HS-5 (cell line): ENCODE results near the gene OTOL1.

Experiments
- DNase-seq: peaks from one replicate; pipeline ENCODE4 v3.0.0-alpha.2; 2012; ENCODE audit warnings: low read depth

Gene OTOL1

DNA sequence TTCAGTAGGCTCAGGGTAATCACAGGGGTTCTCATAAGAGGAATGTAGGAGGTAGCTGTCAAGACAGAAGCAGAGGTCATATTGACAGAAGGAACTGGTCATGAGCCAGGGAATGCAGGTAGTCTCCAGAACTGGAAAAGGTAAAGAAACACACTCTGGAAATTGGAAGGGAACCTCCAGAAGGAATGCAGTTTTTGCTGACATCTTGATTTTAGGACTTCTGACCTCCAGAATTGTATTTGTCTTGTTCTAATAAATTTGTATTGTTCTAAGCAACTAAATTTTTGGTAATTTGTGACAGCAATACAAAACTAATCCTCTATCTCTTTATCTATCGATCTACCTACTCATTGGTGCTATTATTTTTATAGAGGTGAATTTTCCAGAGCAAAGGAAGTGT, 49.2 kb downstream of the OTOL1 start:
- no peak for DNase-seq

DNA sequence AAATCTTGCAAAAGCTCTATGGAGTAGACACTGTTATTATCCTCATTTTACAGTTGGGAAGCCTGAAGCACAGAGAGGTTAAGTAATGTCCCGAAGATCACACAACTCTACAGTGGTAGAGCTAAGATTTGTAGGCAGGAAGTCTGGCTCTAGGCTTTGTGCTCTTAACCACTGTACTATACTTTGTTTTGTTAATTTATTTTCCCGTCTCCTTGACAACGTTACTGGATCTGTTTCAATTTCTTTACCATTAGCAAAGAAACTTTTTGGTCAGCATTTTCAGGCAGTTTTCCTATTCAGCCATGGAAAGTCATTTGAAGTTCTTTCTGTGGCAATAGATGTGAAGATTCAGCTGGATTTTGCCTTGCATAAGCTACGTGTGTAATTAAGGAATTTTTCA, 51.7 kb downstream of the OTOL1 start:
- no peak for DNase-seq

DNA sequence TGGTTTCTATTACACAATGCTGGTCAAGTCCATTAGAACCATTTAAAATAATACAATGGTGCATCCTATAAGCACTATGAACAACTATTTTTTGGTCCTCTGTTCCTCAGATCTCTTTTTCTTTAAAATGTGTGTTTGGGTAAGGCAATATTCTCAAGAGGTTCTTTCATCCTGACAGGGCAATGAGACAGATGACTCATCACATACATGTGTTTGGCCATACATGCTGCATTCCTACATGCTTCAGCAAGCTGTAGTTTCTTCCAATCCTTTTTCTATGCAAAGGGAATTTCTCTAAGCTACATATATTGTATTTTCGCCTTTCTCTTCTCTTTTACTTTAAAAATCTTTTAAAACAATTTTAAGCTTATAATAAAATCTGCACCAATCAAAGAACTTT, 52.7 kb downstream of the OTOL1 start:
- no peak for DNase-seq

DNA sequence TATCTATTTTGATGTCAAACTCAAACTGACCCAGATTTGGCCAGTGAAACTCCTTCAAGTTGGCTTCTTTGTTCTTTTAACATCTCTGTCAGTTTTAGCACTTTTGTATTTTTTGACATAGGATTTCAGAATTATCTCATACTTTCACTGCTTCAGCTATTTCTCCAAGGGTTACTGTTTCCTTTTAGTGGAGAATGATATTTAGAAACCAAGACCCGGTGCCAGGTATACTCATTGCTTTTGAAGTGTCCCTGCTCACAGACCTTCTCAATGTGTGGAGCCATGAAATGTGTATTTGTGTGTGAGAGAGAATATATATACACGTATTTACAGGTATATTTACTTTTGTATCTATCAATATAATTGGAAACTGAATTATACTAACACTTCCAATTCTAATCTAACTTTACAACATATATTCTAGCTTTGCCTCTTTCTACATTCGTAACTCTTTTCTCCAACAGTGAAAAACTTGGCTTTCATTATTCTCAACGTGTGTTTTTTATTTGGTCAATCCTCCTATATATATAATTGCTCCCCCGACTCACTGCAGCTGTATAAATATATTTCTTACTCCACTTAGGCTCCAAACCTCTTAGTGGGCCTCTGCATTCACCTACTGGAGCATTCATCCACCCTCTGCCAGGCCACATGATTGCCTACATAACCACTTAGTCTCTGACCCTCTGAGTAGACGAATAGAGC, 54.0 kb downstream of the OTOL1 start:
- no peak for DNase-seq

DNA sequence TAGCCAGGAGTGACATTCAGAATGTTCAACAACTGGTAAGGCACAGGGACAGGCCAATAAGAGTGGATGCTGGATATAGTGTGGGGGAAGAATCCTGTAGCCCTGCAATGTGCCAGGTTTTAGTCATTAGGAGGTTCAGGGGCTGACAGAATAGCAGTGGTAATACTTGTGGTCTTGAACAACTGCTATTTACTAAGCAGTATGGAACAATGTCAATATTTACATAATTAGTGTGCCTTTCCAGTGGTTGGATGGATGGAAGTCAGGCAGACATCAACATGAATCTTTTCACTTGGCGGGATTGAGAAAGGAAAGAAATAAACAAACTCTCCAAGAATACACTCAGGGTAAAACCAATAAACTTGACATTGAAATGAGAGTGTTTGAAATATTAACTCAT, 55.1 kb downstream of the OTOL1 start:
- no peak for DNase-seq

DNA sequence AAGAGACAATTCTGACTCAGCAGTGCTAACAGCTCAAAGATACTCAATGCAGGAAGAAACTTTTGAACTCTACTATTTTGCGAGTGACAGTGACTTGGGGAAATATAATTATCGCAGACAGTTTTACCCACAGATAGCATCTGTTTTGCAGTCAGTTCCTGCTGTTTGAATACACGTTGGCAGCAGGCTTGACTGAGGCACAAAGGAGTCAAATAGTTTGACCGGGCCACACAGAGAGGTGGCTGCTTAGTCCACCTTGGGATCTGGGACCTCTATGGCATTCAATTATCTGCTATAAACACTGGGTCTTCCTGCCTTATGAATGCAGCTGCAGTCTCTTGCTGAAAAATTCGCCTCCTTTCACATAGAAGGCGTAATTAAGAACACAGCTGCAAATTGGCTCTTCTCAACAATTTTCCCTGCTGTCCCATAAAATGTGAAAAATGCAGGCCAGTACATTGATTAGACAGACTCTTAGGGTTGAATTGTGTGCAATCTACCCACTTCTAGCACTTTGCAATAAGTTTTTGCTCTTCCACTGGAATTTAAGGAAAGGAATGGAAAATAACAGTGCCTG, 56.5 kb downstream of the OTOL1 start:
- no peak for DNase-seq
